GM18873 (cell line): ENCODE data around the gene SLTM.

Source experiments
- ATAC-seq: cut with Tn5 transposase; IDR thresholded peaks from one replicate; pipeline ENCODE4 v1.9.1; 2021; ENCODE audit warnings: mild to moderate bottlenecking, moderate library complexity, moderate number of reproducible peaks; ENCODE audit not compliant: unreplicated experiment, low FRiP score

SLTM gene

DNA sequence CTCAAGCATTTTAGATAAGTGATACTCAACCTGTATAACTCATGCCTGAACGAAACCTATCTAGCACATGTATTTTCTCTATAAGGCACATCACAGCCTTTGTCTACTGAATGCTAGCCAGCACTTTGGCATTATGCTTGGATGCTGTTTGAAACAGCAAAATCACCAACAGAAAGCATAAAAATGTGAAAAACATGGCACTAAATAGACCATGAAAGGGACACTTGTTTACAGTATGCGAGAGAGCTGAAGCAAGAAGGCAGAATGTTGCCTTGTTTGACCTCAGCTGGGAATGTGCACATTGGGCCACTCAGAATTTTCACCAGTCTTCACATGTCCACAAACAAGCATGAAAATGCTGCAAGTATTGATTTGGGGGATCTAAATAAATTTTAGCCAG is 102.9 kb downstream of the SLTM start:
- ATAC-seq: no peak
